Measurements from ENCODE around the gene IGF1.

IGF1 gene

DNA sequence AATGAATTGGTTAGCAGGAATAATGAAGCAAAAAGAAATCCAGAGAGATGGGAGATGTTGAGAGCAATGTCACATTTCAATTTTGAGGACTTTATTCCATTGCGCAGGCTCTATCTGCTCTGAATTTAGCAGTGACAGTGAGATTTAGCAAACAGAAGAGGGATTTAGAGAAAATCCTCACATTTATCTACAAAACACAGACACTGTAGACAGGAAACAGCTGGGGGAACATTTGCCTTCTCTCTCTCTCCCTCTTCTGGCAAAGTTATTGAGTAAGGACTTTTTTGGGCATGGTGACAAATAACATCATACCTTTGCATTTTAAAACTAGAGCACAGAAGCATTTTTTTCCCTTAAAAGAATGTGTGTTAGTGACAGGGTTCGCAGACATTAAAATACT, at the start of gene IGF1:
IGF1 (minus strand) TSS at position 158 of the 400 bp plus-strand sequence. CDS start 182 bp downstream, outside the sequence.
- no peak for DNase-seq (ENCODE audit: low read depth)

- DNase-seq (ENCODE audit: low read depth): no peak
These were observed 47.7 kb upstream of the IGF1 start for GRCh38 chr12:102528111-102528510.

DNA sequence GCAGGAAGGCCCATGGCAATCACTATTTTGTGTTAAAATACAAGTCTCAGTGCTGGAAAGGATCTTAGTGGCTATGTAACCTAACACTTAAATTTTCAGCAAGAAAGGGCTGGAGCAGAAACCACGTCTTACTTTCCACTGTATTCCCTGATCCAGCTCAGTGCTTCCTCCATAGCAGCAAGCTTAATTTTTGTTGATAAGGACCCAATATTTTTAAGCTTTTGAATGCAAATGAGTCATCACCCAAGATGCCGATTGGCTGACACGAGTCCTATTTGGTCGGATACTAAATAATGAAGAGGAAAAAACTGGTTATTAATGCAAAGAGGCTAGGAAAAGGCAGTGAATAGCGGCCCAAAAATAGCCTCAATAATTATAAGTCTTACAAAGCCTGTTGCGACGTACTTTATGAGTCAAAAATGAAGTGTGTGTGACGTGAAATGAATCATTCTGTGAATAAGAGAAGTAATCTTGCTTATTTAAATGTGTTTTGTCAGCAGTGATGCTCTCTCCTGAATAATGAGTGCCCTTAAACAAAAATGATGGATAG, 46.9 kb upstream of the IGF1 start:
- DNase-seq (ENCODE audit: low read depth): no peak

DNA sequence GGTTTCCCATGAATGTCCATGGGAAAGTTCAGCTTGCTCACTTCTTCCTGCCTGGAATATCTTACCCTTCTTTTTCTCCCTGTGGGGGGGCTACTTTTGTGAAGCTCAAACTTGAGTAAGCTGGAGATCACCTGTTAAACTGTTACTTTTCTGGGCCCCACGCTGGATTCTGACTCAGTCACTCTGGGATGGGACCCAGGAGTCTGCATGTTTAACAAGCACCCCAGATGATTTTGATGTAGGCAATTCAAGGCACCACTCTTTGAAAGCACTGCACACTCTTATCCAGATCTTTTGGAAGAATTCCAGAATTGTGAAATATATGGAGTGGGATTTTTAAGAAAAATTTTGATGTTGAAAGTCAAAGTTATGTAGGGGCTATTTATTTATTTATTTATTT, 46.3 kb upstream of the IGF1 start:
- no peak for DNase-seq (ENCODE audit: low read depth)

GRCh38 chr12:102522768-102523167, 42.4 kb upstream of the IGF1 start:
- DNase-seq (ENCODE audit: low read depth): no peak

- DNase-seq (ENCODE audit: low read depth): no peak
These were observed 41.4 kb upstream of the IGF1 start for GRCh38 chr12:102521662-102522277.

GRCh38 chr12:102518871-102519270, 38.5 kb upstream of the IGF1 start:
- no peak for DNase-seq (ENCODE audit: low read depth)

- DNase-seq (ENCODE audit: low read depth): no peak
These were observed 34.3 kb upstream of the IGF1 start for GRCh38 chr12:102514696-102515095.

- DNase-seq (ENCODE audit: low read depth): no peak
These were observed 33.4 kb upstream of the IGF1 start for GRCh38 chr12:102513739-102514138.

GRCh38 chr12:102513272-102513671, 32.9 kb upstream of the IGF1 start:
- no peak for DNase-seq (ENCODE audit: low read depth)

DNA sequence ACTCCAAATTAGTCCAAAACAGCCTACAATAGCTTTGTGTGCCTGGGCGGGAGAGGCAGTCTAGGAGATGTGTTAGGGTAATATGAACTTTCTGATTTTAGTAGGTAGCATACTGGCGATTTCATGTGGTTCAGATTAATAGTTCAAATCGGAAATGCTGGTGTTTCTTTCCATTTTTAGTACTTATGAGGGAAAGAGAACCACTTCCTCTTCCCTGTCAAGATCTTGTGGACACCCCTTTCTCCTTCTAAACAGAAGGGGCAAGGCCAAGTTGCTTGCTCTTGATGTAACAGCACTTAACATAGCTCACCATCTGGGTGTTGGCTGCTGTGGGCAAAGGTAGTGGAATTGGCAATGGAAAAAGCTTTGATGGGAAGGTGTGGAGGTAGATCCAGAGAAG, 32.2 kb upstream of the IGF1 start:
- no peak for DNase-seq (ENCODE audit: low read depth)

GRCh38 chr12:102511575-102511974, 31.2 kb upstream of the IGF1 start:
- DNase-seq (ENCODE audit: low read depth): no peak

DNA sequence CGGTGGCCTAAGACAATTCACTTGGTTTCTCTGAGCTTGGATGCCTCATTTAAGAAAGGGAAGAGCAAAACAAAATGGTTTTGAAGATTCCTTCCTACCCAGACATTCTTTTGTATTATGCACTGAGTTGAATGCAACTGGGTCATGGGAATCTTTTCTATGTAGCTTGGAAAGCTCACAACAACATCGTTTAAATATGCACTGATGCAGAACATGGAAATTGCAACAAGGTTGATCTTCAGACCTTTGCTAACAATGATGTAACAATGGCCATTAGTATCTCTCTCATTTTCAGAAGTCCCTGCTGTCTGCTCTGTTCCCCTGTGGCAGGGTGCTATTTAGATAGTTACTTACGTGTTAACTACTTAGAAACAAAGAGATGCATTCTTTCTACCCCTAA, 30.1 kb upstream of the IGF1 start:
- DNase-seq (ENCODE audit: low read depth): no peak

DNA sequence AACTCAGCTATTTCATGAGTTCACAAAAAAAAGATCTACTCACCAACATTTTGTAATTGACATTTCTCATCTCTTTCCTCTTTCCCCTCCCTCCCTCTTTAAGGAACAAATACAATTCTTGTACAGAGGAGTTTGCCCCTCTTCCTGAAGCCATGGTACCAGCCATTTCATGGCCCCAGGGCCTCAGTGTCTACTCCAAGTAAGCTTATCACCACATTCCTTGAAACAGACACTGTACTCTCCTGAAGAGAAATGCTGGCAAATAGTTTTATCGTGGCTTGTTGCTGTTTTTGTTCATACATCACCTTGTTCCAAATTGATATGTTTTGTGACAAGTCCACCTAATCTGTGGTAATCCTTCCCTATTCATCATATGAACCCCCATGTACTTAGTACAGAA, 29.7 kb upstream of the IGF1 start:
- DNase-seq (ENCODE audit: low read depth): no peak

DNA sequence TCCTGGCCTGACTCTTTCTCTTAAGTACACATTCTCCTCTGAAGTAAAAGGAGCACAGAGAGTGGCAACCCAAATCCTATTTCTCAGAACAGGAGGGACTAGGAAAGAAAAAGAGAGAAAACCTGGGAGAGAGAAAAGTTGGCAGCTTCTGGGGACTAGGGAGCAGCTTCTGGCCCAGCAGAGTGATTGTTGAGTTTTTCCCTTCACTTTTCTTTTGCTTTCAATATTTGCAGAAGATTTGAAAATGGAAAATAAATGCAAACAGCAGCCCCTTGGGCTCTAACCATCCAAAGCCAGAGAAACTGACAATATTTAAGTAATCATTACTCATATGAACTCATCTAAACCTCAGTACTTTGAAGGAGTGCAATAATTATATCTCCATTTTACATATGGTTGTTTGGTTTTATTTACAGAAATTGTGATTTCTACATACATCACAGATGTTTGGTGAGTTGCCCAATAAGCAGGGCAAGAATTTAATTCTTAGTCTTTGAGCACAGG, 28.8 kb upstream of the IGF1 start:
- no peak for DNase-seq (ENCODE audit: low read depth)

GRCh38 chr12:102508052-102508451, 27.7 kb upstream of the IGF1 start:
- DNase-seq (ENCODE audit: low read depth): no peak

DNA sequence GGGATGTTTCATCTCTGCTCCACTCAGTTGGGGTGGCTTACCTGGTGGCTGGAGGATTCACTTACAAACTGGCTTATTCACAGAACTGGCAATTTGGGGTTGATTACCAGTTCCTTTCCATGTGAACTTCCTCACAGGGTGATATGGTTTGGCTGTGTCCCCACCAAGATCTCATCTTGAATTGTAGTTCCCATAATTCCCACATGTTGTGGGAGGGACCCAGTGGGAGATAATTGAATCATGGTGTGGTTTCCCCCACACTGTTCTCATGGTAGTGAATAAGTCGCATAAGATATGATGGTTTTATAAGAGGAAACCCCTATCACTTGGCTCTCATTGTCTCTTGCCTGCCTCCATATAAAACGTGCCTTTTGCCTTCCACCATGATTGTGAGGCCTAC, 26.9 kb upstream of the IGF1 start:
- no peak for DNase-seq (ENCODE audit: low read depth)

- no peak for DNase-seq (ENCODE audit: low read depth)
These were observed 24.5 kb upstream of the IGF1 start for GRCh38 chr12:102504871-102505270.

DNA sequence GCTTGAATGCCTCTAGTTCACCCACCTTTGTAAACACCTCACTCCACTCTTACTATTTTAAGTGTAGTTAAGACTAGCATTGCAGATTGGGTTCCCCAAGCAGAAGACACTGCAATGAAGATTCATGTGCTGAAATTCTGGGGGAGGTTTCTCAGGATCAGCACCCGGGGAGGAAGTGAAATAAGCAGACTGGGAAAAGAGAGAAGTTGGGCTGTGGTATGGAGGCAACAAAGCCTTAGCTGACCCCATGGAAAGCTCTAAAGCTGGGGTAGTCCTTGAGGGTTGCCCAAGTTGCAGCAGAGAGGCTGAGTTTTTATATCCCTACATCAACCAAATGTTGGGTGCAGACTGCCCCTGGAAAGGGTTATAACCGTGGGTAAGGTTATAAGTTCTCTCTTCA, 23.9 kb upstream of the IGF1 start:
- DNase-seq (ENCODE audit: low read depth): no peak

- no peak for DNase-seq (ENCODE audit: low read depth)
These were observed 23.5 kb upstream of the IGF1 start for GRCh38 chr12:102503831-102504230.

DNA sequence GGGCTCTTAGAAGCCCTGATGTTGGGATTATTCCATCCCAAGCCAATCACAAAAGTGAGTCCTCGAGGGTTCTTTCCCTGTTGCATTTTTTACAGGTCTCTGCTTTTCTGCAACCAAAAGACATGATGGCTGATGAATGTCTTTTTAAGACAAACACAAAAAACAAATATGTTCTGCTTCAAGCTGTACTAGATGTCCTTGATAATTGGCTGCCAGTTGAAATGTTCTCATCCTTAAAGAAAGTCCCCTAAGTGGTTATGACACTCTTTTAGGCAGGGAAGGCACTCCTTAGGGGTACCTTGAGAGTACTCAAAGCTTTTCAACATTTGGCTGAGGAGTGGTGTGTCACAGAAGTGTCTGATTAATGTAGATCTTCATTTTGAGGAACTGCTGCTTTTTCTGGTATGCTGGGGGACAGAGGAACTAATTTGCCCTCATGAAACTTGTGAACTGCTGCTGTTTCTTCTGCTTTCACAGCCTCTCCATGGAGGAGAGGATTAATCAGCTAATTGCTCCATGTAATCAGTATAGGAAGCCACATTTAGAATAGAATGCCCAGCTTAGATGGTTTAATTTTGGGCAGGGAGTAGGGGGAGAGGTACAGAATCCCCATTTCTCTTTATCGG, 22.8 kb upstream of the IGF1 start:
- DNase-seq (ENCODE audit: low read depth): no peak

DNA sequence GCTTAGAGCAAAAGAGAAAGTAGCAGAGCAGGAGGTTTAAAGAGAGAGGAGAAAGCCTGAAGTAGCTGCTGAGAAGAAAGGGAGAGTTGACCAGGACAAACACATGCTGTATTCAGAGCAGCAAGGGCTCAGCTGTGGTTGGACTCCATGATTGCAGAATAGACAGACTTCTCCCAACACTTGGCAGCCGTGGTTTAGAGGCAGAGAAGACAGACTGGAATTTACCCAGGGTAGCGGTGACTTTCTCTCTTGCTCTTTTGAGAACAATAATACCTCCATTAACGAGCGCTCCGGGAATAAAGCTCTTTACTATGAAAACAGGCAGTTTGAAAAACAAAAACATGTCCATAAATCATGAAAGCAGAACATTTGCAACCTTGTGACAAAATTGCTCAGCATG, 21.4 kb upstream of the IGF1 start:
- no peak for DNase-seq (ENCODE audit: low read depth)

GRCh38 chr12:102498471-102498870, 18.1 kb upstream of the IGF1 start:
- DNase-seq (ENCODE audit: low read depth): no peak

GRCh38 chr12:102497743-102498142, 17.4 kb upstream of the IGF1 start:
- no peak for DNase-seq (ENCODE audit: low read depth)

Data from stimulated activated CD8-positive, alpha-beta memory T cell treated with anti-CD3 and anti-CD28 coated beads, Interleukin-12 subunit alpha, Interleukin-12 subunit beta, amount 100 ng/mL, for 1 hour (primary cell).